ENCODE measurements around the gene SLC25A42.

GRCh38 chr19:19159534-19159933 lies 95.7 kb downstream of the SLC25A42 start:
- TF ChIP-seq EZH2phosphoT487 (IDR thresholded peaks at IDR 0.05; ENCODE audit: low read length), result no peak
- no peak for TF ChIP-seq CTCF (IDR thresholded peaks at IDR 0.05; ENCODE audit: low read length)
- TF ChIP-seq EZH2 (optimal IDR thresholded peaks at IDR 0.05; ENCODE audit: low read depth, low read length), result no peak
